ENCODE results near the gene SYCE3. TPM values are rescaled to one million over a fixed set of nuclear protein-coding genes. Genes with fewer than 3 reads are reported as not detected.

The SYCE3 gene
- polyA plus RNA-seq, 3 donors from 2014 or later: not detected

- no peak overlapping the region for H3K27ac Mint-ChIP-seq
- H3K9me3 Mint-ChIP-seq: peaks cover 0 to 1% (median 0%) of the 10 kb centered on the region in 6 donors
- H3K36me3 Mint-ChIP-seq: peaks cover 0 to 6% (median 3%) of the 10 kb centered on the region in 3 donors
- H3K27me3 Mint-ChIP-seq (ENCODE audit: low read depth in 3 of 3): peaks cover 15 to 23% (median 22%) of the 10 kb centered on the region in 3 donors
- no peak for DNase-seq
- peaks cover 9 to 10% of the 10 kb centered on the region in 2 donors for H3K4me1 Mint-ChIP-seq
- H3K4me3 Mint-ChIP-seq: no peak overlapping the region
These were observed 42.4 kb upstream of the SYCE3 start for GRCh38 chr22:50605002-50605612.

- H3K27ac Mint-ChIP-seq: no peak overlapping the region
- DNase-seq: no peak
These were observed 41.7 kb upstream of the SYCE3 start for GRCh38 chr22:50604256-50605001.

GRCh38 chr22:50603511-50604255 lies 41.0 kb upstream of the SYCE3 start:
- peaks cover 0 to 1% (median 0%) of the 10 kb centered on the region in 6 donors for H3K9me3 Mint-ChIP-seq
- H3K27ac Mint-ChIP-seq: no peak overlapping the region
- H3K27me3 Mint-ChIP-seq (ENCODE audit: low read depth in 3 of 3): peaks cover 22 to 29% (median 28%) of the 10 kb centered on the region in 3 donors
- DNase-seq: no peak
- no peak overlapping the region for H3K4me3 Mint-ChIP-seq
- H3K4me1 Mint-ChIP-seq: peaks cover 10 to 15% of the 10 kb centered on the region in 2 donors
- peaks cover 0 to 6% (median 3%) of the 10 kb centered on the region in 3 donors for H3K36me3 Mint-ChIP-seq

More at GRCh38 chr22:50604256-50605001, 41.7 kb upstream of the SYCE3 start:
- Mint-ChIP-seq H3K27me3 (ENCODE audit: low read depth in 3 of 3) (peaks cover 20 to 26% (median 26%) of the 10 kb centered on the region in 3 donors), H3K4me3 (no peak overlapping the region), H3K4me1 (peaks cover 10 to 15% of the 10 kb centered on the region in 2 donors), H3K9me3 (peaks cover 0 to 1% (median 0%) of the 10 kb centered on the region in 6 donors), H3K36me3 (peaks cover 0 to 6% (median 3%) of the 10 kb centered on the region in 3 donors)

- peaks cover 10 to 15% of the 10 kb centered on the region in 2 donors for H3K4me1 Mint-ChIP-seq
- peaks cover 6 to 7% (median 6%) of the 10 kb centered on the region in 3 donors for H3K36me3 Mint-ChIP-seq
- peak overlapping the region; percentile 2 to 86 (median 65) for H3K4me3 Mint-ChIP-seq
- no peak overlapping the region for H3K27ac Mint-ChIP-seq
- no peak for DNase-seq
- H3K9me3 Mint-ChIP-seq: peaks cover 0 to 1% (median 0%) of the 10 kb centered on the region in 6 donors
- peaks cover 24 to 39% (median 28%) of the 10 kb centered on the region in 3 donors for H3K27me3 Mint-ChIP-seq (ENCODE audit: low read depth in 3 of 3)
These were observed 39.6 kb upstream of the SYCE3 start for GRCh38 chr22:50602338-50602700.

GRCh38 chr22:50601669-50602337 lies 39.1 kb upstream of the SYCE3 start:
- peaks cover 7 to 11% (median 10%) of the 10 kb centered on the region in 3 donors for H3K36me3 Mint-ChIP-seq
- H3K4me3 Mint-ChIP-seq: peak overlapping the region; percentile 65 to 86 (median 75)
- H3K9me3 Mint-ChIP-seq: peaks cover 0 to 1% (median 0%) of the 10 kb centered on the region in 6 donors
- H3K27ac Mint-ChIP-seq: no peak overlapping the region
- H3K4me1 Mint-ChIP-seq: peaks cover 10 to 15% of the 10 kb centered on the region in 2 donors
- no peak for DNase-seq
- H3K27me3 Mint-ChIP-seq (ENCODE audit: low read depth in 3 of 3): peaks cover 23 to 39% (median 28%) of the 10 kb centered on the region in 3 donors

- H3K4me1 Mint-ChIP-seq: peaks cover 10 to 15% of the 10 kb centered on the region in 2 donors
- peaks cover 0 to 1% (median 0%) of the 10 kb centered on the region in 6 donors for H3K9me3 Mint-ChIP-seq
- no peak for DNase-seq
- H3K27ac Mint-ChIP-seq: no peak overlapping the region
- peaks cover 25 to 39% (median 26%) of the 10 kb centered on the region in 3 donors for H3K27me3 Mint-ChIP-seq (ENCODE audit: low read depth in 3 of 3)
- peak overlapping the region in 4 of 5 donors; percentile 71 to 86 (median 78) for H3K4me3 Mint-ChIP-seq
- H3K36me3 Mint-ChIP-seq: peaks cover 12 to 16% (median 14%) of the 10 kb centered on the region in 3 donors
These were observed 38.4 kb upstream of the SYCE3 start for GRCh38 chr22:50600967-50601668.

- H3K27me3 Mint-ChIP-seq (ENCODE audit: low read depth in 3 of 3): peaks cover 25 to 39% (median 26%) of the 10 kb centered on the region in 3 donors
- no peak within 1 kb of the TSS for H3K27ac Mint-ChIP-seq
- peaks cover 0 to 1% (median 0%) of the 10 kb centered on the region in 6 donors for H3K9me3 Mint-ChIP-seq
- peaks cover 10 to 15% of the 10 kb centered on the region in 2 donors for H3K4me1 Mint-ChIP-seq
- peaks cover 12 to 16% (median 14%) of the 10 kb centered on the region in 3 donors for H3K36me3 Mint-ChIP-seq
- peak within 1 kb of the TSS; percentile 65 to 86 (median 75) for H3K4me3 Mint-ChIP-seq
- DNase-seq: no peak
These were observed 37.8 kb upstream of the SYCE3 start, which contains the start of gene MAPK8IP2 for GRCh38 chr22:50600538-50600937. TSS of gene MAPK8IP2 (plus strand) at chr22:50600793. CDS start at chr22:50600819, 26 bp downstream.

GRCh38 chr22:50599816-50600455 lies 37.2 kb upstream of the SYCE3 start:
- Mint-ChIP-seq H3K4me1 (peaks cover 10 to 15% of the 10 kb centered on the region in 2 donors), H3K4me3 (peak overlapping the region; percentile 48 to 66 (median 64)), H3K36me3 (peaks cover 12 to 16% (median 14%) of the 10 kb centered on the region in 3 donors), H3K27me3 (ENCODE audit: low read depth in 3 of 3) (peaks cover 24 to 39% (median 25%) of the 10 kb centered on the region in 3 donors), H3K9me3 (peaks cover 0 to 1% (median 0%) of the 10 kb centered on the region in 6 donors), H3K27ac (no peak overlapping the region)
- DNase-seq: peak; percentile 59 to 65 (median 63)

- Mint-ChIP-seq H3K4me3 (no peak overlapping the region), H3K27me3 (ENCODE audit: low read depth in 3 of 3) (peaks cover 13 to 27% (median 19%) of the 10 kb centered on the region in 3 donors), H3K36me3 (peaks cover 11 to 19% (median 18%) of the 10 kb centered on the region in 3 donors), H3K4me1 (peaks cover 7 to 10% of the 10 kb centered on the region in 2 donors), H3K9me3 (peaks cover 0 to 1% (median 0%) of the 10 kb centered on the region in 6 donors), H3K27ac (no peak overlapping the region)
- DNase-seq: no peak
These were observed 34.4 kb upstream of the SYCE3 start for GRCh38 chr22:50597097-50597496.

- Mint-ChIP-seq H3K36me3 (peaks cover 6 to 28% (median 18%) of the 10 kb centered on the region in 3 donors), H3K27me3 (ENCODE audit: low read depth in 3 of 3) (peaks cover 8 to 20% (median 13%) of the 10 kb centered on the region in 3 donors), H3K27ac (no peak overlapping the region), H3K4me3 (no peak overlapping the region), H3K4me1 (peaks cover 0 to 6% of the 10 kb centered on the region in 2 donors), H3K9me3 (no peaks in the 10 kb centered on the region)
- DNase-seq: no peak
These were observed 32.5 kb upstream of the SYCE3 start for GRCh38 chr22:50595189-50595588.

- peaks cover 0 to 14% (median 12%) of the 10 kb centered on the region in 3 donors for H3K36me3 Mint-ChIP-seq
- no peak overlapping the region for H3K4me3 Mint-ChIP-seq
- H3K27me3 Mint-ChIP-seq (ENCODE audit: low read depth in 3 of 3): peaks cover 0 to 4% (median 3%) of the 10 kb centered on the region in 3 donors
- DNase-seq: no peak
- H3K27ac Mint-ChIP-seq: no peak overlapping the region
- H3K4me1 Mint-ChIP-seq: peaks cover 8 to 11% of the 10 kb centered on the region in 2 donors
- no peaks in the 10 kb centered on the region for H3K9me3 Mint-ChIP-seq
These were observed 24.7 kb upstream of the SYCE3 start for GRCh38 chr22:50587407-50587806.

GRCh38 chr22:50586416-50586815 lies 23.7 kb upstream of the SYCE3 start:
- H3K27me3 Mint-ChIP-seq (ENCODE audit: low read depth in 3 of 3): peaks cover 0 to 7% (median 4%) of the 10 kb centered on the region in 3 donors
- H3K4me3 Mint-ChIP-seq: no peak overlapping the region
- peaks cover 8 to 17% of the 10 kb centered on the region in 2 donors for H3K4me1 Mint-ChIP-seq
- peaks cover 0 to 7% (median 5%) of the 10 kb centered on the region in 3 donors for H3K36me3 Mint-ChIP-seq
- no peak for DNase-seq
- no peak overlapping the region for H3K27ac Mint-ChIP-seq
- no peaks in the 10 kb centered on the region for H3K9me3 Mint-ChIP-seq

Data from immature natural killer cell (primary cell).